BLaER1 treated with 17β-estradiol and CSF1 and Interleukin-3, amounts not matched to agents 10 nM and 100 nM (cell line): Measurements from ENCODE around the gene C9orf78.

Experiments
- H3K27ac ChIP-seq, 11 experiments: shearing (Covaris generic); formaldehyde crosslinking; 2 replicates each; pipeline ENCODE4 v1.8.1; 2022
- H3K27me3 ChIP-seq, 11 experiments: shearing (Covaris generic); formaldehyde crosslinking; 2 replicates each; pipeline ENCODE4 v1.8.1; 2022
- H3K36me3 ChIP-seq, 11 experiments: shearing (Covaris generic); formaldehyde crosslinking; 2 replicates each; pipeline ENCODE4 v1.8.1; 2022
- H3K4me1 ChIP-seq, 10 experiments: shearing (Covaris generic); formaldehyde crosslinking; 2 replicates each; pipeline ENCODE4 v1.8.1; 2022
- H3K4me2 ChIP-seq, 11 experiments: shearing (Covaris generic); formaldehyde crosslinking; 2 replicates each; pipeline ENCODE4 v1.8.1; 2022
- H3K4me3 ChIP-seq, 10 experiments: shearing (Covaris generic); formaldehyde crosslinking; 2 replicates each; pipeline ENCODE4 v1.8.1; 2022
- H3K9ac ChIP-seq, 11 experiments: shearing (Covaris generic); formaldehyde crosslinking; 2 replicates each; pipeline ENCODE4 v1.8.1; 2022
- H3K9me3 ChIP-seq, 11 experiments: shearing (Covaris generic); formaldehyde crosslinking; replicated peaks in 1 of 11; 2 replicates each; pipeline ENCODE4 v1.8.1; 2022
- H4K20me1 ChIP-seq, 11 experiments: shearing (Covaris generic); formaldehyde crosslinking; 2 replicates each; pipeline ENCODE4 v1.8.1; 2022
- Cebpa-rat ChIP-seq, 11 experiments: shearing (Covaris generic); IDR thresholded peaks; 2 replicates each; pipeline ENCODE4 v1.8.1; 2022

Gene C9orf78

DNA sequence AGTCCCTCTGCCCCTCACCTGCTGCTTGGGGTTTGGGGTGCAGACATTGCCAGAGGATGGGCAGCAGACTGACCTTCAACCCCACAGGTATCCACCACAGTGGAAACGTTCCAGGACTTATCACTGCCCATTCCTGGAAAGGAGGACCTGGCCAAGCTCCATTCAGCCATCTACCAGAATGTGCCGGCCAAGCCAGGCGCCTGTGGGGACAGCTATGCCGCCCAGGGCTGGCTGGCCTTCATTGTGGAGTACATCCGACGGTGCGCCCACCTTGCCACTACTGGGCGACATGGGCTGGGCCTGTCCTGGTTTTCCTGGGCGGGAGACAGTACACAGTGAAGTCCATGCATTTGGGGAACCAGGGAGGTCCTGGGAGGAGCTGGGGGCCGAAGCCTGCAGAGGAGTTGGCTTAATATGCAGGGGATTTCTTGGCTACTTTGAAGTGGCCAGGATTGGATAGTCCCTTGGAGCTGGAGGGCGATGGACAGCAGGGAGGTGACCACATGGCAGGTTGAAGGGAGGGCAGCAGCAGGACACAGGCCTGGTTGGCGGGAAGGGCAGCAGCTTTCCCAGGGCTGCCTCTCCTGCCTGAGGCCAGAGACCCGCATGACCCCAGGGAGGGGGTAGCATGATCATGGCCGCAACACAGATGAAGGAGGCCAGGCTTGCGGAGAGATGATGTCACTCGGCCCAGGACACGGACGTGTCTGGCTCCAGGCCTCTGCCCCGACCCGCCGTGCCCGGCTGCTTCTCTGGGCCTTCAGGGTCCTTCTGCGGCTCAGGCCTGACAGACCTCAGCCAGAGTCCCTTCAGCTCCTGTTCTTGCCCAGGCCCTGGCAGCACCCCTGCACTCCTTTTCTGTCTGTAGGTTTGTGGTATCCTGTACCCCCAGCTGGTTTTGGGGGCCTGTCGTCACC lies 34.8 kb upstream of the C9orf78 start:
- Histone ChIP-seq H3K9ac (0 out of 22 replicates have a peak overlapping the region, but pooled peaks of 1 of the 11 experiments have one; percentile 18), H3K4me1 (peaks cover 14 to 46% (median 43%) of the 10 kb centered on the region in 10 experiments), H3K4me2 (peak overlapping the region in 1 of 11 experiments; percentile 33; a peak in 1 of 22 replicates), H3K27ac (peak overlapping the region in 3 of 11 experiments; percentile 10 to 33 (median 26); a peak in 3 of 22 replicates), H4K20me1 (peaks cover 0 to 3% (median 0%) of the 10 kb centered on the region in 11 experiments; a peak in 2 of 22 replicates), H3K9me3 (no peaks in the 10 kb centered on the region), H3K4me3 (no peak overlapping the region), H3K36me3 (peaks cover 5 to 37% (median 22%) of the 10 kb centered on the region in 11 experiments; a peak in 18 of 22 replicates), H3K27me3 (no peaks in the 10 kb centered on the region)
- TF ChIP-seq Cebpa-rat (IDR thresholded peaks at IDR 0.05), result no peak

GRCh38 chr9:129868872-129869486 lies 33.9 kb upstream of the C9orf78 start:
- peak overlapping the region in 4 of 11 experiments; percentile 2 to 37 (median 14); a peak in 4 of 22 replicates for H3K9ac ChIP-seq
- peak overlapping the region in 10 of 11 experiments; percentile 15 to 77 (median 35); a peak in 13 of 22 replicates for H3K4me2 ChIP-seq
- no peaks in the 10 kb centered on the region for H3K27me3 ChIP-seq
- H3K4me3 ChIP-seq, result no peak overlapping the region
- peaks cover 14 to 55% (median 52%) of the 10 kb centered on the region in 10 experiments for H3K4me1 ChIP-seq
- no peaks in the 10 kb centered on the region for H3K9me3 ChIP-seq
- no peak for TF ChIP-seq Cebpa-rat (IDR thresholded peaks at IDR 0.05)
- H3K36me3 ChIP-seq, result peaks cover under 1 to 29% (median 13%) of the 10 kb centered on the region in 11 experiments; a peak in 15 of 22 replicates
- peaks cover 0 to 3% (median 0%) of the 10 kb centered on the region in 11 experiments; a peak in 2 of 22 replicates for H4K20me1 ChIP-seq
- H3K27ac ChIP-seq, result peak overlapping the region in 7 of 11 experiments; percentile 16 to 86 (median 35); a peak in 9 of 22 replicates

- Histone ChIP-seq H3K4me3 (no peak overlapping the region), H3K36me3 (peaks cover 0 to 21% (median 9%) of the 10 kb centered on the region in 11 experiments; a peak in 10 of 22 replicates), H3K27ac (peak overlapping the region in 7 of 11 experiments; percentile 16 to 86 (median 35); a peak in 9 of 22 replicates), H3K4me2 (peak overlapping the region in 10 of 11 experiments; percentile 15 to 85 (median 40); a peak in 14 of 22 replicates), H4K20me1 (peaks cover 0 to 3% (median 0%) of the 10 kb centered on the region in 11 experiments; a peak in 1 of 22 replicates), H3K9ac (peak overlapping the region in 4 of 11 experiments; percentile 2 to 37 (median 14); a peak in 3 of 22 replicates), H3K4me1 (peaks cover 17 to 62% (median 58%) of the 10 kb centered on the region in 10 experiments), H3K27me3 (no peaks in the 10 kb centered on the region), H3K9me3 (no peaks in the 10 kb centered on the region)
- TF ChIP-seq Cebpa-rat (IDR thresholded peaks at IDR 0.05), result no peak
Observed at GRCh38 chr9:129868023-129868871, 33.2 kb upstream of the C9orf78 start.

GRCh38 chr9:129867136-129868022 lies 32.3 kb upstream of the C9orf78 start:
- Histone ChIP-seq H4K20me1 (peaks cover 0 to 3% (median 0%) of the 10 kb centered on the region in 11 experiments; a peak in 1 of 22 replicates), H3K9me3 (no peaks in the 10 kb centered on the region), H3K27me3 (no peaks in the 10 kb centered on the region), H3K27ac (peak overlapping the region in 9 of 11 experiments; percentile 5 to 86 (median 70); a peak in 17 of 22 replicates), H3K4me2 (peak overlapping the region; percentile 52 to 90 (median 74)), H3K9ac (peak overlapping the region in 10 of 11 experiments; percentile 23 to 70 (median 46); a peak in 17 of 22 replicates), H3K4me3 (no peak overlapping the region), H3K4me1 (peaks cover 25 to 71% (median 67%) of the 10 kb centered on the region in 10 experiments), H3K36me3 (peaks cover 0 to 21% (median 8%) of the 10 kb centered on the region in 11 experiments; a peak in 8 of 22 replicates)
- TF ChIP-seq Cebpa-rat (IDR thresholded peaks at IDR 0.05), result no peak

DNA sequence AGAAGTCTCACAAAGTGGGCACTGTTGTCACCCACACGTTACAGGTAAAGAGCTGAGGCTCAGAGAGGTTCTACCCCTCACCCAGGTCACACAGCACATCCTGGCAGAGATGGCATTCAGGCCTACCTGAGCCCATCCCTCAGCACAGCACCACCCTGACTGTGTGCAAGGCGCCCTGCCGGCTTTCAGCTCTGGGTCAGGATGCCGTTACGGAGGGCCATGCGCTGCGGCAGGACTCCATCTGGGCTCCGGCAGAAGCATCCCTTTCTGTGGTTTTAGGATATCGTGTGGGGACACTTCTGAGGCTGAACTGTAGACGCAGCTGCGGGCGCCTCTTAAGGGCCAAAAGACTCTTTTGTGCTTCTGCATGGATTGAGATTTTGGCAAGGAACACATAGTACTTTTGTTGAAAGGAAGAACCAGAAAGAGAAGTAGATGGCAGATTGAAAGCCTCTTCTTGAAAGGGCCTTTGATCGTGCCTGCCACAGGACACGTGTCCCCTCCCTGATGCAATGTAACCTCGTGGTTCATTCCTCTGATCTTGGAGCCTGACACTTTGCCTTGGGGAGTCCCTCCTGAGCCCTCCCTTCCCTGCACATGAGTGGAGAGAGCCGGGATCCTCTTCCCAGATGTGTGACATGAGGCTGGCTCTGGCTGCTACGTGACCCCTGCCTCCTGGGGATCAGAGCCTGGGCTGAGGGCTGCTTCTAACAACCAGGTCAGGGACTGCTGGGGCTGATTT lies 31.5 kb upstream of the C9orf78 start:
- Histone ChIP-seq H3K27ac (peak overlapping the region in 9 of 11 experiments; percentile 5 to 86 (median 70); a peak in 17 of 22 replicates), H3K9me3 (no peaks in the 10 kb centered on the region), H3K27me3 (no peaks in the 10 kb centered on the region), H3K9ac (peak overlapping the region in 10 of 11 experiments; percentile 23 to 70 (median 46); a peak in 17 of 22 replicates), H3K4me1 (peaks cover 26 to 79% (median 75%) of the 10 kb centered on the region in 10 experiments), H4K20me1 (peaks cover 0 to 3% (median 0%) of the 10 kb centered on the region in 11 experiments; a peak in 1 of 22 replicates), H3K4me2 (peak overlapping the region; percentile 52 to 90 (median 74)), H3K36me3 (peaks cover 3 to 28% (median 14%) of the 10 kb centered on the region in 11 experiments; a peak in 20 of 22 replicates), H3K4me3 (no peak overlapping the region)
- no peak; a peak in 1 of 22 replicates for TF ChIP-seq Cebpa-rat (IDR thresholded peaks at IDR 0.05)

GRCh38 chr9:129865668-129866320 lies 30.7 kb upstream of the C9orf78 start:
- no peaks in the 10 kb centered on the region for H3K27me3 ChIP-seq
- H3K4me2 ChIP-seq, result peak overlapping the region; percentile 52 to 90 (median 74)
- H3K36me3 ChIP-seq, result peaks cover 11 to 36% (median 22%) of the 10 kb centered on the region in 11 experiments; a peak in 20 of 22 replicates
- peak overlapping the region in 5 of 11 experiments; percentile 41 to 70 (median 65); a peak in 9 of 22 replicates for H3K9ac ChIP-seq
- peaks cover 26 to 86% (median 83%) of the 10 kb centered on the region in 10 experiments for H3K4me1 ChIP-seq
- no peaks in the 10 kb centered on the region for H3K9me3 ChIP-seq
- H3K27ac ChIP-seq, result peak overlapping the region in 8 of 11 experiments; percentile 35 to 86 (median 76); a peak in 15 of 22 replicates
- TF ChIP-seq Cebpa-rat (IDR thresholded peaks at IDR 0.05), result no peak
- no peak overlapping the region for H3K4me3 ChIP-seq
- H4K20me1 ChIP-seq, result peaks cover 0 to 3% (median 0%) of the 10 kb centered on the region in 11 experiments; a peak in 1 of 22 replicates
